OCI-LY1 (cell line): ENCODE data around the gene ZNF615.

ENCODE experiments used
- H2AFZ ChIP-seq: fragments of 200-600 bp; sonication (generic), shearing (Covaris generic); 2 replicates; pipeline ENCODE4 v1.6.0; 2014; ENCODE audit warnings: antibody characterized with exemption, mild to moderate bottlenecking, low read length
- H3F3A ChIP-seq: fragments of 200-600 bp; sonication (generic), shearing (Covaris generic); 2 replicates; pipeline ENCODE4 v1.6.0; 2014; ENCODE audit warnings: mild to moderate bottlenecking, antibody characterized with exemption, low read length, moderate library complexity; ENCODE audit not compliant: insufficient read depth
- H3K27ac ChIP-seq: fragments of 200-600 bp; sonication (generic); 2 replicates; pipeline ENCODE4 v1.5.1; 2014; ENCODE audit warnings: low read length, mixed run types, mild to moderate bottlenecking, low read depth; ENCODE audit not compliant: poor library complexity, severe bottlenecking
- H3K27me3 ChIP-seq: fragments of 200-600 bp; sonication (generic); 2 replicates; pipeline ENCODE4 v1.6.0; 2014; ENCODE audit warnings: antibody characterized with exemption, mild to moderate bottlenecking, low read length, moderate library complexity; ENCODE audit not compliant: insufficient read depth
- H3K36me3 ChIP-seq: fragments of 200-600 bp; sonication (generic); 2 replicates; pipeline ENCODE4 v1.6.1; 2014; ENCODE audit warnings: mild to moderate bottlenecking, antibody characterized with exemption, low read length, moderate library complexity, mixed read lengths; ENCODE audit not compliant: insufficient read depth
- H3K4me1 ChIP-seq: fragments of 200-600 bp; sonication (generic); 2 replicates; pipeline ENCODE4 v1.5.1; 2014; ENCODE audit warnings: mild to moderate bottlenecking, low read length, moderate library complexity; ENCODE audit not compliant: insufficient read depth, severe bottlenecking
- H3K4me2 ChIP-seq: fragments of 200-600 bp; sonication (generic), shearing (Covaris generic); 2 replicates; pipeline ENCODE4 v1.6.1; 2014; ENCODE audit warnings: low read length
- H3K4me3 ChIP-seq: fragments of 200-600 bp; sonication (generic); 2 replicates; pipeline ENCODE4 v1.5.1; 2014; ENCODE audit warnings: low read length, low read depth, mild to moderate bottlenecking, mixed read lengths; ENCODE audit not compliant: poor library complexity, severe bottlenecking
- H3K79me2 ChIP-seq: fragments of 200-600 bp; shearing (Covaris generic); 2 replicates; pipeline ENCODE4 v1.6.1; 2016; ENCODE audit warnings: mixed run types, low read length, mixed read lengths; ENCODE audit not compliant: insufficient read depth
- H3K9ac ChIP-seq: fragments of 200-600 bp; sonication (generic), shearing (Covaris generic); 2 replicates; pipeline ENCODE4 v1.6.1; 2014; ENCODE audit warnings: mild to moderate bottlenecking, low read length, mixed read lengths
- H3K9me2 ChIP-seq: fragments of 200-600 bp; sonication (generic), shearing (Covaris generic); 2 replicates; pipeline ENCODE4 v1.6.1; 2014; ENCODE audit warnings: low read depth, mild to moderate bottlenecking, low read length, mixed read lengths
- H3K9me3 ChIP-seq: fragments of 200-600 bp; shearing (Covaris generic); 2 replicates; pipeline ENCODE4 v1.6.1; 2014; ENCODE audit warnings: low read length, mixed read lengths
- H4K20me1 ChIP-seq: fragments of 200-600 bp; sonication (generic), shearing (Covaris generic); 2 replicates; pipeline ENCODE4 v1.6.0; 2016; ENCODE audit warnings: mild to moderate bottlenecking, low read length; ENCODE audit not compliant: insufficient read depth
- CTCF ChIP-seq: fragments of 200-600 bp; sonication (generic), shearing (Covaris generic); IDR thresholded peaks from 2 replicates; pipeline ENCODE4 v1.5.1; 2017; ENCODE audit warnings: mild to moderate bottlenecking, antibody characterized with exemption, low read length, moderate library complexity, mixed read lengths
- EZH2 ChIP-seq: fragments of 200-600 bp; sonication (generic), shearing (Covaris generic); IDR thresholded peaks from 2 replicates; pipeline ENCODE4 v1.8.0; 2017; ENCODE audit warnings: borderline replicate concordance, mixed run types, mild to moderate bottlenecking, antibody characterized with exemption, low read length, moderate library complexity, mixed read lengths

ZNF615 gene

GRCh38 chr19:52039169-52039568, 31.2 kb upstream of the ZNF615 start:
- no peak for TF ChIP-seq EZH2
- TF ChIP-seq CTCF, result no peak
- Histone ChIP-seq H3K27ac (no peak overlapping the region), H3K4me2 (no peak overlapping the region), H3K36me3 (peaks cover 91% of the 10 kb centered on the region), H3K9me2 (no peaks in the 10 kb centered on the region), H2AFZ (no peak overlapping the region), H3K27me3 (no peaks in the 10 kb centered on the region), H3K9me3 (peaks cover 33% of the 10 kb centered on the region), H3K79me2 (no peaks in the 10 kb centered on the region), H3K9ac (no peak overlapping the region), H3K4me3 (no peak overlapping the region), H3F3A (no peaks in the 10 kb centered on the region), H4K20me1 (no peaks in the 10 kb centered on the region), H3K4me1 (no peaks in the 10 kb centered on the region)

- peaks cover 85% of the 10 kb centered on the region for H3K36me3 ChIP-seq
Observed at GRCh38 chr19:52034051-52034728, 26.2 kb upstream of the ZNF615 start.

GRCh38 chr19:52028780-52029123, 20.7 kb upstream of the ZNF615 start:
- TF ChIP-seq CTCF (no peak), EZH2 (no peak)
- Histone ChIP-seq H4K20me1 (no peaks in the 10 kb centered on the region), H3K27me3 (no peaks in the 10 kb centered on the region), H3K4me3 (peak overlapping the region; percentile 99), H3K79me2 (peaks cover 13% of the 10 kb centered on the region; the same call in 1 of the 2 replicates), H3K9ac (peak overlapping the region; percentile 98), H3K4me2 (peak overlapping the region; percentile 77), H3K9me2 (no peaks in the 10 kb centered on the region), H2AFZ (peak overlapping the region; percentile 70), H3F3A (no peaks in the 10 kb centered on the region), H3K36me3 (peaks cover 67% of the 10 kb centered on the region), H3K27ac (peak overlapping the region; percentile 80), H3K9me3 (peaks cover 35% of the 10 kb centered on the region), H3K4me1 (peaks cover 17% of the 10 kb centered on the region)

More at GRCh38 chr19:52034051-52034728, 26.2 kb upstream of the ZNF615 start:
- Histone ChIP-seq H2AFZ (no peak overlapping the region), H3K4me3 (no peak overlapping the region), H4K20me1 (no peaks in the 10 kb centered on the region), H3K4me1 (peaks cover 3% of the 10 kb centered on the region), H3F3A (no peaks in the 10 kb centered on the region), H3K4me2 (no peak overlapping the region), H3K27ac (no peak overlapping the region), H3K9ac (no peak overlapping the region), H3K9me2 (no peaks in the 10 kb centered on the region), H3K79me2 (no peaks in the 10 kb centered on the region), H3K27me3 (no peaks in the 10 kb centered on the region), H3K9me3 (peaks cover 56% of the 10 kb centered on the region)
- no peak for TF ChIP-seq EZH2
- TF ChIP-seq CTCF, result no peak
